OCI-LY7 (cell line): ENCODE data around the gene AP1M1. TPM values are rescaled to one million over a fixed set of nuclear protein-coding genes. Genes with fewer than 3 reads are reported as not detected.
A peak's percentile ranks its signal among the peaks of the same experiment; 100 is the strongest.

ENCODE experiments used
- BruUV-seq: library from RNA; stranded (reverse); fragments of 400-500 nt; replicated peaks from 2 replicates; lab custom pipeline; 2021; lab: Mats Ljungman, UMichigan
- CTCF ChIA-PET: fragments of 300-600 bp; sonication (Branson Sonifier 250); formaldehyde crosslinking; loops from one replicate; lab custom pipeline; 2022; ENCODE audit warnings: antibody characterized with exemption; ENCODE audit not compliant: unreplicated experiment; lab: Charles Lee
- POLR2A ChIA-PET: fragments of 300-600 bp; sonication (Branson Sonifier 250); formaldehyde crosslinking; loops from one replicate; lab custom pipeline; 2022; ENCODE audit warnings: antibody characterized with exemption; lab: Charles Lee
- DNase-seq: peaks from one replicate; pipeline ENCODE4 v3.0.0-alpha.2; 2015; ENCODE audit warnings: low spot score
- H2AFZ ChIP-seq: fragments of 200-600 bp; sonication (generic), shearing (Covaris generic); 2 replicates; pipeline ENCODE4 v1.6.1; 2014; ENCODE audit warnings: mild to moderate bottlenecking, antibody characterized with exemption, low read length, moderate library complexity
- H3K27ac ChIP-seq: fragments of 200-600 bp; sonication (generic); 2 replicates; pipeline ENCODE4 v1.5.1; 2014; ENCODE audit warnings: mixed run types, low read depth, mild to moderate bottlenecking, moderate library complexity, low read length, inconsistent platforms; ENCODE audit not compliant: poor library complexity, severe bottlenecking
- H3K36me3 ChIP-seq: fragments of 200-600 bp; sonication (generic); 2 replicates; pipeline ENCODE4 v1.6.1; 2014; ENCODE audit warnings: mild to moderate bottlenecking, antibody characterized with exemption, low read length, moderate library complexity, mixed read lengths; ENCODE audit not compliant: insufficient read depth
- H3K4me1 ChIP-seq: fragments of 200-600 bp; sonication (generic); 2 replicates; pipeline ENCODE4 v1.5.1; 2014; ENCODE audit warnings: mild to moderate bottlenecking, low read length; ENCODE audit not compliant: insufficient read depth, poor library complexity, severe bottlenecking
- H3K4me2 ChIP-seq: fragments of 200-600 bp; sonication (generic); 2 replicates; pipeline ENCODE4 v1.6.1; 2014; ENCODE audit warnings: mild to moderate bottlenecking, low read length
- H3K4me3 ChIP-seq: fragments of 200-600 bp; sonication (generic); 2 replicates; pipeline ENCODE4 v1.5.1; 2014; ENCODE audit warnings: mild to moderate bottlenecking, low read depth, low read length; ENCODE audit not compliant: poor library complexity, severe bottlenecking
- H3K79me2 ChIP-seq: fragments of 200-600 bp; sonication (generic); 2 replicates; pipeline ENCODE4 v1.6.1; 2016; ENCODE audit warnings: low read depth, mild to moderate bottlenecking, low read length, moderate library complexity, mixed read lengths; ENCODE audit not compliant: insufficient read depth
- H3K9me2 ChIP-seq: fragments of 200-600 bp; sonication (generic); 2 replicates; pipeline ENCODE4 v1.6.1; 2016; ENCODE audit warnings: mild to moderate bottlenecking, low read length, mixed read lengths; ENCODE audit not compliant: insufficient read depth
- H3K9me3 ChIP-seq: fragments of 200-600 bp; sonication (generic); 2 replicates; pipeline ENCODE4 v1.6.1; 2014; ENCODE audit warnings: mild to moderate bottlenecking, mixed run types, low read length, mixed read lengths
- H4K20me1 ChIP-seq: fragments of 200-600 bp; sonication (generic); 2 replicates; pipeline ENCODE4 v1.6.1; 2014; ENCODE audit warnings: mild to moderate bottlenecking, antibody characterized with exemption, low read length, moderate library complexity, mixed read lengths; ENCODE audit not compliant: insufficient read depth
- CTCF ChIP-seq: fragments of 200-600 bp; sonication (generic); conservative IDR thresholded peaks from 2 replicates; pipeline ENCODE4 v1.5.1; 2014; ENCODE audit warnings: mild to moderate bottlenecking, antibody characterized with exemption, low read length, moderate library complexity, mixed read lengths
- EZH2phosphoT487 ChIP-seq: fragments of 200-600 bp; sonication (generic); IDR thresholded peaks from 2 replicates; pipeline ENCODE4 v1.6.1; 2018; ENCODE audit warnings: low read depth, borderline replicate concordance, mild to moderate bottlenecking, mixed run types, antibody characterized with exemption, low read length, moderate library complexity, mixed read lengths
- intact Hi-C: fragments of 100-400 bp; cut with micrococcal nuclease; formaldehyde crosslinking; loops from one replicate; pipeline ENCODE4 v1.10.0; 2022; ENCODE audit not compliant: unreplicated experiment
- total RNA-seq, 2 experiments: library from RNA; depleted of rRNA in 1 of 2; stranded (reverse); fragments of >200 nt in 1 of 2; shearing (Covaris generic) in 1 of 2; gene quantifications; 2 replicates each; pipeline ENCODE4 v1.2.3, GENCODE V29; 2014 to 2022

Gene AP1M1
- total RNA-seq, 2 experiments from 2014 or later: 92.9 to 94.6 TPM

- POLR2A ChIA-PET: interaction anchor here (0.5 to 2.1 kb wide), 4 partner anchors 8 to 123 kb away, joined by 3 to 7 read pairs (median 4); no protein-coding TSS in a partner anchor
- H3K27ac ChIP-seq: peak overlapping the region; percentile 91
- CTCF ChIA-PET: no interaction called here
- TF ChIP-seq EZH2phosphoT487 (no peak), CTCF (peak; percentile 19; the same call in 1 of the 2 replicates)
- no peaks in the 10 kb centered on the region for H4K20me1 ChIP-seq
- no TSS peak for BruUV-seq
- peak overlapping the region; percentile 45 for H3K4me3 ChIP-seq
- H3K9me2 ChIP-seq: no peaks in the 10 kb centered on the region
- peaks cover 81% of the 10 kb centered on the region for H3K4me1 ChIP-seq
- H3K36me3 ChIP-seq: no peaks in the 10 kb centered on the region
- intact Hi-C loops: loop anchor here (1.0 to 2.0 kb wide), 4 partner anchors 43 to 112 kb away; no protein-coding TSS in a partner anchor
- no peak overlapping the region; the same call in 1 of the 2 replicates for H2AFZ ChIP-seq
- no peaks in the 10 kb centered on the region for H3K79me2 ChIP-seq
- H3K9me3 ChIP-seq: no peaks in the 10 kb centered on the region
- DNase-seq: peak; percentile 96
- H3K4me2 ChIP-seq: peak overlapping the region; percentile 71
Measured at GRCh38 chr19:16259385-16260159, 61.9 kb downstream of the AP1M1 start.

- no peaks in the 10 kb centered on the region for H3K9me2 ChIP-seq
- peaks cover 81% of the 10 kb centered on the region for H3K4me1 ChIP-seq
- H3K79me2 ChIP-seq: no peaks in the 10 kb centered on the region
- DNase-seq: peak; percentile 49
- H3K36me3 ChIP-seq: no peaks in the 10 kb centered on the region
- BruUV-seq: no TSS peak
- H4K20me1 ChIP-seq: no peaks in the 10 kb centered on the region
- ChIA-PET CTCF (interaction anchor here (1.4 kb wide), 1 partner anchor 122 kb away, joined by 3 read pairs; no protein-coding TSS in a partner anchor), POLR2A (no interaction called here)
- TF ChIP-seq EZH2phosphoT487 (no peak), CTCF (no peak)
- no peak overlapping the region for H2AFZ ChIP-seq
- no peaks in the 10 kb centered on the region for H3K9me3 ChIP-seq
- no peak overlapping the region for H3K4me3 ChIP-seq
- peak overlapping the region; percentile 71 for H3K4me2 ChIP-seq
- intact Hi-C loops: loop anchor here (1.0 to 2.0 kb wide), 3 partner anchors 42 to 111 kb away; no protein-coding TSS in a partner anchor
- H3K27ac ChIP-seq: peak overlapping the region; percentile 91
Measured at GRCh38 chr19:16260160-16260811, 62.6 kb downstream of the AP1M1 start.
